Measurements from ENCODE around the gene COL3A1.

DNA sequence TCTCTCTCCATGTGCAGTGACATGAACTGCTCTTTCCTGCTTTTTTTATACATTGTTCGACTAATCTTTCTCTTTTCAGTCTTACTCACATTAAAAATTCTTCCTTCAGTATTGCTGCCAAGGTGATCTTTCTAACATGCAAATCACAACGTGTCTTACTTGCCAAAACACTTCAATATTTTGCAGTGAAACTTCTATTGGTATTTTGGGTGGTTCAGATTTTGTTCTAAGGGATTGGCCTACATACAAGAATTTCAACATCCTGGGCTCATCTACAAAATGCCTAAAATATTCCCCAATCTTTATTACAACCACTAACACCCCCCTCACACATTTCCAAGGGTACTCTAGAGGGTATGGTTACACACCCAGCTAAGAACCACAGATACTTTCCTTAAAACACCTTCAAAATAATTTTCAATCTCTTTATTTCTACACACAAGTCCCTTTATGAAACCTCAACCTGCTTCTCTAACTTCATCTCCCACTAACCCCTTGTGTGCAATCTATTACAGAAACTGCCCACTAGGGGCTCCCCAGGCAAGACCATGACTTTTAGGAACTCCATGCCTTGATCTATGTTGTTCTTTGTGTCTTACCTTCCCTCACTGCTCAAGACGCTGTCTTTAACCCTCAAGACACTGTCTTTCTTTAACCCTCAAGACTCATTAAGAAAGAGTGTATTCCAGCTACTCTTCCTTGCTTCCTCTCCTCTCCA lies 50.9 kb downstream of the COL3A1 start:
- TF ChIP-seq, protein P1, sequence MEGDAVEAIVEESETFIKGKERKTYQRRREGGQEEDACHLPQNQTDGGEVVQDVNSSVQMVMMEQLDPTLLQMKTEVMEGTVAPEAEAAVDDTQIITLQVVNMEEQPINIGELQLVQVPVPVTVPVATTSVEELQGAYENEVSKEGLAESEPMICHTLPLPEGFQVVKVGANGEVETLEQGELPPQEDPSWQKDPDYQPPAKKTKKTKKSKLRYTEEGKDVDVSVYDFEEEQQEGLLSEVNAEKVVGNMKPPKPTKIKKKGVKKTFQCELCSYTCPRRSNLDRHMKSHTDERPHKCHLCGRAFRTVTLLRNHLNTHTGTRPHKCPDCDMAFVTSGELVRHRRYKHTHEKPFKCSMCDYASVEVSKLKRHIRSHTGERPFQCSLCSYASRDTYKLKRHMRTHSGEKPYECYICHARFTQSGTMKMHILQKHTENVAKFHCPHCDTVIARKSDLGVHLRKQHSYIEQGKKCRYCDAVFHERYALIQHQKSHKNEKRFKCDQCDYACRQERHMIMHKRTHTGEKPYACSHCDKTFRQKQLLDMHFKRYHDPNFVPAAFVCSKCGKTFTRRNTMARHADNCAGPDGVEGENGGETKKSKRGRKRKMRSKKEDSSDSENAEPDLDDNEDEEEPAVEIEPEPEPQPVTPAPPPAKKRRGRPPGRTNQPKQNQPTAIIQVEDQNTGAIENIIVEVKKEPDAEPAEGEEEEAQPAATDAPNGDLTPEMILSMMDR (IDR thresholded peaks at IDR 0.05): no peak
- TF ChIP-seq POLR2AphosphoS5 (IDR thresholded peaks at IDR 0.05): no peak
